Spleen (tissue), 11 donors: ENCODE measurements around the gene SPEN. TPM values are rescaled to one million over a fixed set of nuclear protein-coding genes. Genes with fewer than 3 reads are reported as not detected.

Source experiments
- DNase-seq: peaks from one replicate; pipeline ENCODE4 v3.0.0-alpha.2; 2020
- H3K27ac ChIP-seq, 8 donors: fragments of 200-600 bp; sonication (generic) in 7 of 8; 1 replicate in 4 of 8; 2 replicates in 4 of 8; pipeline versions ENCODE4 v1.5.0 to v1.8.0; 2016 to 2021; ENCODE audit warnings: inconsistent platforms in 4 of 8, mild to moderate bottlenecking in 4 of 8, moderate library complexity in 1 of 8
- H3K27me3 ChIP-seq, 7 donors: fragments of 200-600 bp; sonication (generic) in 6 of 7; replicated peaks in 1 of 7; 1 replicate in 4 of 7; 2 replicates in 3 of 7; pipeline versions ENCODE4 v1.5.0 to v1.8.0; 2016 to 2021; ENCODE audit warnings: inconsistent platforms in 3 of 7, mild to moderate bottlenecking in 1 of 7
- H3K36me3 ChIP-seq, 6 donors: fragments of 200-600 bp; sonication (generic) in 5 of 6; 1 replicate in 4 of 6; 2 replicates in 2 of 6; pipeline versions ENCODE4 v1.5.0 to v1.8.0; 2016 to 2021; ENCODE audit warnings: inconsistent platforms in 2 of 6
- H3K4me1 ChIP-seq, 6 donors: fragments of 200-600 bp; sonication (generic) in 5 of 6; 1 replicate in 3 of 6; 2 replicates in 3 of 6; pipeline versions ENCODE4 v1.5.0 to v1.8.0; 2016 to 2021; ENCODE audit warnings: inconsistent platforms in 3 of 6
- H3K4me3 ChIP-seq, 8 donors: fragments of 200-600 bp; sonication (generic) in 7 of 8; 1 replicate in 4 of 8; 2 replicates in 4 of 8; pipeline versions ENCODE4 v1.5.0 to v1.8.0; 2016 to 2021; ENCODE audit warnings: inconsistent platforms in 4 of 8, mild to moderate bottlenecking in 4 of 8, moderate library complexity in 2 of 8
- H3K9me3 ChIP-seq, 8 donors: fragments of 200-600 bp; sonication (generic) in 7 of 8; 1 replicate in 4 of 8; 2 replicates in 4 of 8; pipeline versions ENCODE4 v1.5.0 to v1.8.0; 2016 to 2021; ENCODE audit warnings: inconsistent platforms in 4 of 8
- CTCF ChIP-seq, 11 experiments: fragments of 200-600 bp in 7 of 11; fragments of 450-650 bp in 4 of 11; sonication (generic) in 4 of 11; IDR thresholded peaks in 8 of 11; conservative IDR thresholded peaks in 3 of 11; 1 replicate in 7 of 11; 2 replicates in 4 of 11; pipeline versions ENCODE4 v1.4.0 to v1.8.0; 2016 to 2021; ENCODE audit warnings: antibody characterized with exemption in 11 of 11, inconsistent platforms in 4 of 11, mild to moderate bottlenecking in 1 of 11
- POLR2A ChIP-seq, 3 donors: fragments of 450-650 bp; IDR thresholded peaks; one replicate each; pipeline ENCODE4 v1.5.1; 2017; ENCODE audit warnings: antibody characterized with exemption in 3 of 3, mild to moderate bottlenecking in 1 of 3
- POLR2AphosphoS5 ChIP-seq, 3 donors: sonication (generic); formaldehyde crosslinking; IDR thresholded peaks; one replicate each; pipeline ENCODE4 v1.5.1; 2017; ENCODE audit warnings: antibody characterized with exemption in 3 of 3
- WGBS, 5 donors: extraction: QIAGEN DNeasy Blood & Tissue Kit in 3 of 5; methylation state at CpG; one replicate each; pipeline versions ENCODE4 v1.1.5 to v1.1.7; 2013 to 2018; 5-methylcytosine and 5-hydroxymethylcytosine counted together
- intact Hi-C: fragments of 100-400 bp; cut with DNase I; formaldehyde crosslinking; loops from one replicate; pipeline ENCODE4 v1.15.0; 2023; ENCODE audit warnings: low total_unique reads
- polyA plus RNA-seq, 3 donors: library from polyadenylated mRNA; stranded (reverse); fragments of 200-250 nt; gene quantifications; one replicate each; pipeline ENCODE4 v1.2.1, GENCODE V29; 2013
- total RNA-seq, 7 donors: library from RNA; depleted of rRNA in 3 of 7; stranded (reverse); fragments of >200 nt in 3 of 7; fragmentation: NEBNext Ultra II Directional in 4 of 7; extraction: Animal tissue kit (Norgen Biotek cat#: 25700) in 4 of 7; gene quantifications; one replicate each; pipeline versions ENCODE4 v1.1.0 to v1.2.1, GENCODE V29; 2016 to 2021
- donor health status: healthy with polysubstance abuse.
- donor health status: DM: no; HTN: no; CAD: no; lungs with moderate emphysema.
- donor health status: DM: no; HTN: no; CAD: no.
- donor health status: Bipolar disorder and iron deficiency.
- donor health status: healthy.
- donor health status: DM: no; HTN: no; CAD: no.
- donor health status: DM: yes; HTN: yes; CAD: no.

SPEN gene
- total and polyA plus RNA-seq, 10 donors = 8.0 to 75.9 (median 58.4) TPM

GRCh38 chr1:15935056-15935950 is 87.8 kb downstream of the SPEN start:
- Histone ChIP-seq H3K9me3 (no peaks in the 10 kb centered on the region), H3K4me3 (no peak overlapping the region), H3K36me3 (peaks cover 3 to 100% (median 96%) of the 10 kb centered on the region in 6 donors), H3K4me1 (peaks cover 0 to 35% (median 20%) of the 10 kb centered on the region in 6 donors), H3K27ac (no peak overlapping the region), H3K27me3 (no peaks in the 10 kb centered on the region)
- TF ChIP-seq CTCF (IDR thresholded peaks at IDR 0.05 in 8 of 11, conservative IDR thresholded peaks at IDR 0.05 in 3 of 11) (no peak), POLR2A (IDR thresholded peaks at IDR 0.05) (no peak), POLR2AphosphoS5 (IDR thresholded peaks at IDR 0.05) (peak in 1 of 3 donors; percentile 40)
- intact Hi-C loops = no loop called here
- 89 to 91% (median 91%) methylated on average over 21 to 29 of the region's 29 CpGs for WGBS, 5 donors
- no peak for DNase-seq

- H3K36me3 ChIP-seq = peaks cover 3 to 100% (median 96%) of the 10 kb centered on the region in 6 donors
- H3K4me3 ChIP-seq = no peak overlapping the region
- no peaks in the 10 kb centered on the region for H3K27me3 ChIP-seq
- H3K4me1 ChIP-seq = peaks cover 0 to 41% (median 20%) of the 10 kb centered on the region in 6 donors
- intact Hi-C loops = no loop called here
- H3K27ac ChIP-seq = no peak overlapping the region
- TF ChIP-seq POLR2AphosphoS5 (IDR thresholded peaks at IDR 0.05) = no peak
- no peaks in the 10 kb centered on the region for H3K9me3 ChIP-seq
- WGBS, 5 donors = 95 to 100% (median 97%) methylated on average over 9 to 10 of the region's 10 CpGs
- DNase-seq = no peak
Measured at GRCh38 chr1:15936025-15936424, 88.5 kb downstream of the SPEN start.

- DNase-seq = no peak
- H3K4me1 ChIP-seq = peaks cover 0 to 49% (median 22%) of the 10 kb centered on the region in 6 donors
- no peak overlapping the region for H3K4me3 ChIP-seq
- WGBS, 5 donors = 78 to 89% (median 82%) methylated on average over 7 of the region's 7 CpGs
- intact Hi-C loops = no loop called here
- peak in 2 of 3 donors; percentile 4 to 49 for TF ChIP-seq POLR2AphosphoS5 (IDR thresholded peaks at IDR 0.05)
- no peak for TF ChIP-seq POLR2A (IDR thresholded peaks at IDR 0.05)
- no peaks in the 10 kb centered on the region for H3K27me3 ChIP-seq
- H3K36me3 ChIP-seq = peaks cover 6 to 100% (median 96%) of the 10 kb centered on the region in 6 donors
- no peaks in the 10 kb centered on the region for H3K9me3 ChIP-seq
- peak overlapping the region in 5 of 8 donors; percentile 32 to 69 (median 48) for H3K27ac ChIP-seq
Measured at GRCh38 chr1:15937146-15937545, 89.6 kb downstream of the SPEN start.

- intact Hi-C loops = no loop called here
- 68 to 90% (median 75%) methylated on average over 6 to 14 of the region's 14 CpGs for WGBS, 5 donors
- H3K4me1 ChIP-seq = peaks cover 0 to 54% (median 23%) of the 10 kb centered on the region in 6 donors
- no peak overlapping the region for H3K4me3 ChIP-seq
- H3K27me3 ChIP-seq = no peaks in the 10 kb centered on the region
- no peak for DNase-seq
- no peaks in the 10 kb centered on the region for H3K9me3 ChIP-seq
- H3K27ac ChIP-seq = peak overlapping the region in 5 of 8 donors; percentile 32 to 69 (median 48)
- no peak for TF ChIP-seq POLR2A (IDR thresholded peaks at IDR 0.05)
- peak; percentile 53 to 76 (median 57) for TF ChIP-seq POLR2AphosphoS5 (IDR thresholded peaks at IDR 0.05)
- peaks cover 6 to 100% (median 96%) of the 10 kb centered on the region in 6 donors for H3K36me3 ChIP-seq
Measured at GRCh38 chr1:15937706-15938168, 90.2 kb downstream of the SPEN start.

GRCh38 chr1:15938628-15939161 is 91.2 kb downstream of the SPEN start:
- H3K9me3 ChIP-seq = no peaks in the 10 kb centered on the region
- intact Hi-C loops = no loop called here
- no peak for DNase-seq
- no peak overlapping the region for H3K4me3 ChIP-seq
- peak in 2 of 3 donors; percentile 10 to 26 for TF ChIP-seq POLR2AphosphoS5 (IDR thresholded peaks at IDR 0.05)
- TF ChIP-seq CTCF (IDR thresholded peaks at IDR 0.05 in 8 of 11, conservative IDR thresholded peaks at IDR 0.05 in 3 of 11) = no peak
- TF ChIP-seq POLR2A (IDR thresholded peaks at IDR 0.05) = no peak
- 78 to 93% (median 90%) methylated on average over 4 to 8 of the region's 8 CpGs for WGBS, 5 donors
- H3K36me3 ChIP-seq = peaks cover 6 to 100% (median 96%) of the 10 kb centered on the region in 6 donors
- H3K27ac ChIP-seq = peak overlapping the region in 7 of 8 donors; percentile 2 to 76 (median 35)
- H3K27me3 ChIP-seq = no peaks in the 10 kb centered on the region
- peaks cover 0 to 54% (median 23%) of the 10 kb centered on the region in 6 donors for H3K4me1 ChIP-seq
